OCI-LY7 (cell line): ENCODE data around the gene KLB.

Source experiments
- CTCF ChIP-seq: fragments of 200-600 bp; sonication (generic); conservative IDR thresholded peaks from 2 replicates; pipeline ENCODE4 v1.5.1; 2014; ENCODE audit warnings: mild to moderate bottlenecking, antibody characterized with exemption, low read length, moderate library complexity, mixed read lengths
- EZH2phosphoT487 ChIP-seq: fragments of 200-600 bp; sonication (generic); IDR thresholded peaks from 2 replicates; pipeline ENCODE4 v1.6.1; 2018; ENCODE audit warnings: low read depth, borderline replicate concordance, mild to moderate bottlenecking, mixed run types, antibody characterized with exemption, low read length, moderate library complexity, mixed read lengths

GRCh38 chr4:39446842-39447573 lies 40.3 kb downstream of the KLB start:
- TF ChIP-seq CTCF (no peak), EZH2phosphoT487 (no peak)
